C4-2B (cell line): ENCODE measurements around the gene APOA1.

Source experiments
- ZFX ChIP-seq: fragments of 450-650 bp; IDR thresholded peaks from 2 replicates; pipeline ENCODE4 v1.6.1; 2017
- TF ChIP-seq, protein P1 (sequence below): fragments of 450-650 bp; conservative IDR thresholded peaks from 2 replicates; pipeline ENCODE4 v1.5.1; 2017; ENCODE audit warnings: mild to moderate bottlenecking

DNA sequence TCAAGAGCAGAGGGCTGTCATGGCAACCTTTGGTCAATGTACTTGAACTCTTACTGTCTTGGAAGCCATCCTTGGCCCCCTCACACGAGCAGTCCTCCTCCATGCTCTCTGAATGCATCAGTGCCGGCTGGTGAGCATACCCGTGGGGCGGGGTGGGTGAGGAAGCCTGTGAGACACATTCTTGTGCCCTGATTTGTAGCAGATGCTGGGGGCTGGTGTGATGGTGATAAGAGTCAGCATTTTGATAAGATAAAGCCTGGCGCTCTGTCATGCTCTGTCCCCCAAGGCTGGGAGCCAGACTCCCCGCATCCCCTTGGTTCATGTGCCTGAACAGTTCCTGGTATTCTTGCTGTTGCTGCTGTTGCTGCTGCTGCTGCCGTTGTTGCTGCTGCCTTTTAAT is 20.5 kb upstream of the APOA1 start:
- TF ChIP-seq, protein P1, sequence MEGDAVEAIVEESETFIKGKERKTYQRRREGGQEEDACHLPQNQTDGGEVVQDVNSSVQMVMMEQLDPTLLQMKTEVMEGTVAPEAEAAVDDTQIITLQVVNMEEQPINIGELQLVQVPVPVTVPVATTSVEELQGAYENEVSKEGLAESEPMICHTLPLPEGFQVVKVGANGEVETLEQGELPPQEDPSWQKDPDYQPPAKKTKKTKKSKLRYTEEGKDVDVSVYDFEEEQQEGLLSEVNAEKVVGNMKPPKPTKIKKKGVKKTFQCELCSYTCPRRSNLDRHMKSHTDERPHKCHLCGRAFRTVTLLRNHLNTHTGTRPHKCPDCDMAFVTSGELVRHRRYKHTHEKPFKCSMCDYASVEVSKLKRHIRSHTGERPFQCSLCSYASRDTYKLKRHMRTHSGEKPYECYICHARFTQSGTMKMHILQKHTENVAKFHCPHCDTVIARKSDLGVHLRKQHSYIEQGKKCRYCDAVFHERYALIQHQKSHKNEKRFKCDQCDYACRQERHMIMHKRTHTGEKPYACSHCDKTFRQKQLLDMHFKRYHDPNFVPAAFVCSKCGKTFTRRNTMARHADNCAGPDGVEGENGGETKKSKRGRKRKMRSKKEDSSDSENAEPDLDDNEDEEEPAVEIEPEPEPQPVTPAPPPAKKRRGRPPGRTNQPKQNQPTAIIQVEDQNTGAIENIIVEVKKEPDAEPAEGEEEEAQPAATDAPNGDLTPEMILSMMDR, result no peak
- no peak for TF ChIP-seq ZFX
